HPDE6-E6E7 (cell line): ENCODE data around the gene PRTFDC1.
"Not testable (repeated sequence)": the region's sequence is repeated elsewhere in the genome, so short reads cannot be mapped to it uniquely, and the experiment has no call there.

Source experiments
- DNase-seq: peaks from one replicate; pipeline ENCODE4 v3.0.0; 2011; ENCODE audit warnings: missing footprints; ENCODE audit errors: extremely low spot score

The PRTFDC1 gene

GRCh38 chr10:24931236-24931635, 21.2 kb downstream of the PRTFDC1 start:
- DNase-seq: no peak

GRCh38 chr10:24930427-24930826, 22.0 kb downstream of the PRTFDC1 start:
- DNase-seq: no peak

DNA sequence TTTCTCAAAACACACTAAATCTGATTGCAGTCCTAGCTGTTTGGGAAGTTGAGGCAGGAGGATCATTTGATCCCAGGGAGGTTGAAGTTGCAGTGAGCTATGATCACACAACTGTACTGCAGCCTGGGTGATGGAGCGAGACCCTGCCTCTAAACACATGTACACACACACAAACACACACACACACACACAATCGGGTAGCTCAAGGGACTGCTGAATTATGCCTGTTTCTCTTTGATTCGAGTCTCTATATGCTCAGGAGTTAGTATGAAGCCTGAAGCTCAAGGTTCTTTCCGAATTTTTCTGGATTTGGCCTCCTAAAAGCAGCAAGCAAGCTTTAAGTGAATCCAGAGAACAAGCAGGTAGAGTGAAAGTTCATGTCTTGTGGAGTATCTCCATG, 22.5 kb downstream of the PRTFDC1 start:
- DNase-seq: no peak

DNA sequence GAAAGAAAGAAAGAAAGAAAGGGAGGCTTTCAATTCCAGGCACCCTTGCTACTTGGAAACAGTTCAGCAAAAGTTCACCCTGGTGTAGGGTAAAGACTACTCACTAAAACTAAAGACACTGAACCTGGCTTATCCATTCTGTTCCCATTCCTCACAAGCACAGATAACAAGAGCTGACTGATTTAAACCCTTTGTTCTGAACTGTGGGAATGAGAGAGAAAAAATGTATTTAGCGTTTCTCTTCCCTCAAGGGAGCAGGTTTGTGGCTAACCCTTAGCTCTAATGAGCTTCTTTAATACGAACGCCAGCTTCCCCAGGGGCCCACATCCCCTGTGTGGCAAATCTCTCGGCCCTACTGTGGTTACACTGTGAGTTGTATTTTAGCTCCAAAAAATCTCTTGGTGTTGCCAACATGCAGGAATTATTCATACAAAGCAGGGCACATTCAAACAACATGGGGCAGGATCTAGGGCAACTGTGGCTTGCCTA, 23.3 kb downstream of the PRTFDC1 start:
- DNase-seq: no peak

- DNase-seq: no peak
Measured at GRCh38 chr10:24928163-24928562, 24.2 kb downstream of the PRTFDC1 start.

DNA sequence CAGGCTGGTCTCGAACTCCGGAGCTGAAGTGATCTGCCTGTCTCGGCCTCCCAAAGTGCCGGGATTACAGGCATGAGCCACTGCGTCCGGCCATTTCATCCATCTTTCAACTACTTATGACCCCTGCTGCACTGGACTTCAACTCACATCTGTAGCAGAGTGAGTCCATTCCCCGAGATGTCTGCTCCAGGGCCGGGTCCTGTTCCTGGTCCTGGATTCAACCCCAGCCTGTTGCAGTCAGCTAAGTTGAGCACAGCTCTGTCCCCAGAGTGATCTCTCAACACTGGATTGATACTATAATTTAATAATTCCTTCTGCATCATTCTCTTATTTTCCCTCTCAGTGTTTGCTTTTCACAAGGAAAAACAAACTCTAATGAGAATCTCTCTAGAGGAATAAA, 25.8 kb downstream of the PRTFDC1 start:
- DNase-seq: no peak

GRCh38 chr10:24925799-24926198, 26.6 kb downstream of the PRTFDC1 start:
- DNase-seq: no peak

DNA sequence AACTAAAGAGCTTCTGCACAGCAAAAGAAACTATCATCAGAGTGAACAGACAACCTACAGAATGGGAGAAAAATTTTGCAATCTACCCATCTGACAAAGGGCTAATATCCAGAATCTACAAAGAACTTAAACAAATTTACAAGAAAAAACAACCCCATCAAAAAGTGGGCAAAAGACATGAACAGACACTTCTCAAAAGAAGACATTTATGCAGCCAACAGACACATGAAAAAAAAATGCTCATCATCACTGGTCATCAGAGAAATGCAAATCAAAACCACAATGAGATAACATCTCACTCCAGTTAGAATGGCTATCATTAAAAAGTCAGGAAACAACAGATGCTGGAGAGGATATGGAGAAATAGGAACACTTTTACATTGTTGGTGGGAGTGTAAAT, 27.9 kb downstream of the PRTFDC1 start:
- DNase-seq: not testable (repeated sequence)

DNA sequence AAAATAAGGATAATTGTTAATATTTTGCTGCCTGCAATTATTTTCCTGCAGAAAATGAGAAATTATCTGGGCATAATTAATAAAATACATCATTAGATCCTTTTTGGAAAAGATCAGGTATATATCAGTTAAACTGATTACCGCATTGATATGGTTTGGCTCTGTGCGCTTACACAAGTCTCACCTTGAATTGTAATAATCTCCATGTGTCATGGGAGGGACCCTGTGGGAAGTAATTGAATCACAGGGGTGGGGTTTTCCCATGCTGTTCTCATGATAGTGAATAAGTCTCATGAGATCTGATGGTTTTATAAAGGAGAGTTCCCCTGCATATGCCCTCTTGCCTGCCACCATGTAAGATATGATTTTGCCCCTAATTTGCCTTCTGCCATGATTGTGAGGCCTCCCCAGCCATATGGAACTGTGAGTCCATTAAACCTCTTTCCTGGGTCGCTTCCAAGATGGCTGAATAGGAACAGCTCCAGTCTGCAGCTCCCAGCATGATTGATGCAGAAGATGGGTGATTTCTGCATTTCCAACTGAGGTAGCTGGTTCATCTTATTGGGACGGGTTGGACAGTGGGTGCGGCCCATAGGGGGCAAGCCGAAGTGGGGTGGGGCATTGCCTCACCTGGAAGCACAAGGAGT, 30.1 kb downstream of the PRTFDC1 start:
- not testable (repeated sequence) for DNase-seq

GRCh38 chr10:24920907-24921881, 31.2 kb downstream of the PRTFDC1 start:
- DNase-seq: peak; percentile 21

DNA sequence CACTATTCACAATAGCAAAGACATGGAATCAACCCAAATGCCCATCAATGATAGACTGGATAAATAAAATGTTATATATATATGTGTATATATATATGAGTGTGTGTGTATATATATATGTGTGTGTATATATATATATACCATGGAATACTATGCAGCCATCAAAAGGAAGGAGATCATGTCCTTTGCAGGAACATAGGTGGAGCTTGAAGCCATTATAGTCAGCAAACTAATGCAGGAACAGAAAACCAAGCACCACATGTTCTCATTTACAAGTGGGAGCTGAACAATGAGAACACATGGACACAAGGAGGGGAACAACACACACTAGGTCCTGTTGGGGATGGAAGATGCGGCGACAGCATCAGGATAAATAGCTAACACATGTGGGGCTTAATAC, 32.2 kb downstream of the PRTFDC1 start:
- DNase-seq: not testable (repeated sequence)

GRCh38 chr10:24919629-24920028, 32.8 kb downstream of the PRTFDC1 start:
- not testable (repeated sequence) for DNase-seq

GRCh38 chr10:24917979-24918378, 34.4 kb downstream of the PRTFDC1 start:
- DNase-seq: no peak

- DNase-seq: no peak
Measured at GRCh38 chr10:24917493-24917892, 34.9 kb downstream of the PRTFDC1 start.

DNA sequence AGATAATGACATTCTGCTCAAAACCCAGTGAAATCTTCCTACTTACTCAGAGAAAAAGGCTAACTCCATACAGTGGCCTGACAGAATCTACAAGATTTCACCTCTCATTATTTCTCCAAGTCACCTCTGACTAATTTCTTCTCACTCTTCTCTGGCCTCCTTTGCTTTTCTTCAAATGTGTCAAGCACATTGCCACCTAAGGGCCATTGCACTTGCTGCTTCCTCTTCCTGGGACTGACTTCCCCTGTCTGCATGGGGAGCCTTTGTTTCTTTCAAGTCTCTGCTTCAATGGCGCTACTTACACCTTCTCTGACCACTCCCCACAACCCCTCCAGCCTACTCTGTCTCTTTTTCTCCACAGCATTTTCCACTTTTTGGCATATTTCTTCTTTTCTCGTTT, 36.0 kb downstream of the PRTFDC1 start:
- no peak for DNase-seq

DNA sequence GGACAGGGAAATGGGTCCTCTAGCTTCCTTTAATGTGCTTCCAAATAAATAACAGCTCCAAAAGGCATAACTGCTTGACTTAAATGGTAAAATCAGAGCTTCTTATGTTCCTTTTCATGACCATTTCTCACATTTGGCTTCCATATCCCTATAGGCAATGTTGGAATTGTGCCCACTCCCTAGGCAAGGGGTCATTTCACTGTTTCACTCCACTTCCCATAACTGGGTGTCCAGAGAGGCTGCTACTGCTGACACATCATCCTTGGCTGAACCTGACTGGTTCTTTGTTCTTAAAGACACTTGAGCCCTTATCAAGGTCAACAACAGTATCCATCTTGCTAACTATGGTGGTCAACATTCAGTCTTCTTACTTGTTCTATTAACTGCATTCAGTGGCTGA, 37.1 kb downstream of the PRTFDC1 start:
- no peak for DNase-seq

DNA sequence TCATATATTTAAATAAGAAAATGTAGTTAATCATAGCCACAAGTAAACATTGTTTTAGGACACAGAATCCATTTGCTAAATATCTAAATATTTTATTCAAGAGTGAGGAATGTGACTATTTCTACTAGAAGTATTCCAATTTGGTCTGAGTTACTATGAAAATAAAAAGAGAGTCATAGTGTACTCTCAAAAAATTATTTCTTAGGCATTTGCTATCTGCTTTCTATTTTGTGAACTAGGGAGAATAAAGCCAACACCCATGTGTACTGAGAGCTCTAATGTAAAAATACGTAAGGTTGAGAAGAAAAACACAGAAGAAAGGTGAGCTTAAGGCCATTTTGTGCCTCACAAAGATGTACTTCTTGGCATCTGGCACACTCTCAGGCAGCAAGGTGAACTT, 38.3 kb downstream of the PRTFDC1 start:
- no peak for DNase-seq

- peak; percentile 9 for DNase-seq
Measured at GRCh38 chr10:24912215-24912614, 40.2 kb downstream of the PRTFDC1 start.

- DNase-seq: no peak
Measured at GRCh38 chr10:24911029-24911428, 41.4 kb downstream of the PRTFDC1 start.

GRCh38 chr10:24910574-24910973, 41.8 kb downstream of the PRTFDC1 start:
- no peak for DNase-seq

DNA sequence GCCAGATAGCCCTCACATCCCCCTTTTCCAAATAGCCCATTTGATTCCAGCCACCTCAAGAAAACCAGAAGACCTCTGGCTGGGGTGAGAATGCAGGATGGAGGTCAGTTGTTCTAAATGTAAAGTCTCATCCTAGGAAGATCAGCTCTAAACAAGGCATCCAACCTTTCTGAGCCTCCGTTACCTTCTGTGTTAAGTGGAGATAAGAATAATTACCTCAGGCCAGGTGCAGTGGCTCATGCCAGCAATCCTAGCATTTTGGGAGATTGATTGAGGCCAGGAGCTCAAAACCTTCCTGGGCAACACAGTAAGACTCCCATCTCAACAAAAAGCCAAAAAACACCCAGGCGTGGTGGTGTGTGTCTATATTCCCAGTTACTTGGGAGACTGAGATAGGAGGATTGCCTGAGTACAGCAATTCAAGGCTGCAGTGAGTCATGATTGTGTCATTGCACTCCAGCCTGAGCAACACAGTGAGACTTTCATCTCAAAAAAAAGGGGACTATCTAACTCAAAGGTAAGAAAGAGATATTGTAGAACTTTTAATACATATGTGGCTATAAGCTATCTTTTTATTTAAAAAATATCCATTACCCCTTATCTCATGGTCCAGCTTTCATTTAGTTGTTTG, 43.5 kb downstream of the PRTFDC1 start:
- peak; percentile 2 for DNase-seq

- no peak for DNase-seq
Measured at GRCh38 chr10:24907956-24908355, 44.5 kb downstream of the PRTFDC1 start.
